Measurements from ENCODE around the gene PPP1R2B. TPM values are rescaled to one million over a fixed set of nuclear protein-coding genes. Genes with fewer than 3 reads are reported as not detected.

The PPP1R2B gene
- under 1 TPM; 0.30 to 0.64 TPM for total RNA-seq

DNA sequence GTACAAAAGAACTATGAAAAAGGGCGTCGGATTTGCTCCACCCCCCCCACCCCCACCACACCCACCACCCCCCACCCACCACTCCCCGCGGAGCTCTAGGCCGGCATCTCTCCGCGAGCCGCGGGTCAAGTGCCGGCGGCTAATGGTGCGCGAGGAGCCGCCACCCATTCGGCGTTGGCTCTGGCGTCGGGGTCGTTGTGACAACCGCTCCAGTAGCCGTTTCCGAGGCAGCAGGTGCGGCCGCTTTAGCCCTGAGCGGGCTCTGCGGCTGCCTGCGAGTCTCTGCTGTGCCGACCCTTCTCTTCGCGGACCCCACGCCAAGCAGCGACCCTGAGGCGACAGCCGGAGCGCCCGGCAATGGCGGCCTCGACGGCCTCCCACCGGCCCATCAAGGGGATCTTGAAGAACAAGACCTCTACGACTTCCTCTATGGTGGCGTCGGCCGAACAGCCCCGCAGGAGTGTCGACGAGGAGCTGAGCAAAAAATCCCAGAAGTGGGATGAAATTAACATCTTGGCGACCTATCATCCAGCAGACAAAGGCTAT, at the start of gene PPP1R2B:
TSS of gene PPP1R2B (plus strand) at position 90 of the 546 bp plus-strand sequence. CDS start at position 358, 268 bp downstream.
- H3K36me3 Mint-ChIP-seq (ENCODE audit: low read depth), result no peaks in the 10 kb centered on the region
- H3K27ac Mint-ChIP-seq, result no peak within 1 kb of the TSS
- ATAC-seq (replicated peaks), result no peak
- H3K27me3 Mint-ChIP-seq, result peaks cover 47% of the 10 kb centered on the region
- H3K4me1 Mint-ChIP-seq, result no peaks in the 10 kb centered on the region
- H3K4me3 Mint-ChIP-seq, result no peak within 1 kb of the TSS
- peaks cover 20% of the 10 kb centered on the region for H3K9me3 Mint-ChIP-seq

DNA sequence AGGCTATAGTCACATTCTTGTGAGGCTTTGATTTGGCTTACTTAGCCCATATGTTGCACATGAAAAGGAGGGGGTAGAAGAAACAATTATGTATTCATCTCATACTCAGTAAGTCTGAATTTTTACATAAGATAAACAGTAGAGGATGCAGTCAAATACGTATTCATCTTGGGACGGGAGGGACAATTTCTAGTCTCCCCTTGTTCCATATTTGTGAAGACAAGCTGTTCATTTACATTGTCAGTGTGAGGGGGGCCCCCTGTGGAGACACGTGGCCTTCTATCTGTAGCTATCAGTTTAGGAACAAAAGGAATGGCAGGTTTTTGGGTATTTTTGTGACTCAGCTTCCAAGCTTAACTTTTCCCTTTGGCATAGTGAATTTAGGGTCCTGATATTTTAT, 49.2 kb upstream of the PPP1R2B start:
- H3K9me3 Mint-ChIP-seq, result no peaks in the 10 kb centered on the region

DNA sequence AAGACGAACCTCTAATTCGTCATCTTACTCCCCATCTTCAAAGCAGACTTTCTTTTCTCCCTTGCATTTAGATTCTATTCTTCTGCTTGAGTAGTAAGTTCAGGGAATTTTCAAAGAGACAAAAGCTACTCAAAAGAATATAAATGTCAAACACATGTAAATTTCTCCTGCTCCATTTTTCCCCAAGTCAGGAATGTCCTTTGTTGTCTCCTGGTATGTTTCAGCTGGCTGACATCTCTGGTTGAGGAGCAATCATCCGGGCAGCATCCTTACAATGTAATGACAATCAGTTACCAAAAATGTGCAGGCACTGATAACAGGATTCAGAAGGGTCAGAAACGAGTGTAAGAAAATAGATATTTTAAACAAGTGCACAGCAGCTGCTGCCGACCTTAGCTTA, 47.6 kb upstream of the PPP1R2B start:
- no peak overlapping the region for H3K4me3 Mint-ChIP-seq
- H3K27ac Mint-ChIP-seq, result no peak overlapping the region
- H3K27me3 Mint-ChIP-seq, result peaks cover 31% of the 10 kb centered on the region
- ATAC-seq (replicated peaks), result no peak
- H3K36me3 Mint-ChIP-seq (ENCODE audit: low read depth), result no peaks in the 10 kb centered on the region
- no peaks in the 10 kb centered on the region for H3K4me1 Mint-ChIP-seq
- no peaks in the 10 kb centered on the region for H3K9me3 Mint-ChIP-seq

More for the DNA sequence above, 49.2 kb upstream of the PPP1R2B start:
- no peak for ATAC-seq (replicated peaks)
- Mint-ChIP-seq H3K4me3 (no peak overlapping the region), H3K27ac (no peak overlapping the region), H3K4me1 (no peaks in the 10 kb centered on the region), H3K36me3 (ENCODE audit: low read depth) (no peaks in the 10 kb centered on the region), H3K27me3 (peaks cover 35% of the 10 kb centered on the region)

- Mint-ChIP-seq H3K36me3 (ENCODE audit: low read depth) (no peaks in the 10 kb centered on the region), H3K27ac (no peak overlapping the region), H3K27me3 (peaks cover 31% of the 10 kb centered on the region), H3K4me1 (no peaks in the 10 kb centered on the region), H3K4me3 (no peak overlapping the region), H3K9me3 (no peaks in the 10 kb centered on the region)
- ATAC-seq (replicated peaks), result no peak
Observed at GRCh38 chr5:156803404-156803803, 46.7 kb upstream of the PPP1R2B start.

GRCh38 chr5:156812959-156813358, 37.1 kb upstream of the PPP1R2B start:
- Mint-ChIP-seq H3K27ac (no peak overlapping the region), H3K4me3 (no peak overlapping the region), H3K9me3 (no peaks in the 10 kb centered on the region), H3K27me3 (peaks cover 4% of the 10 kb centered on the region), H3K4me1 (no peaks in the 10 kb centered on the region), H3K36me3 (ENCODE audit: low read depth) (no peaks in the 10 kb centered on the region)
- ATAC-seq (replicated peaks), result no peak

- H3K36me3 Mint-ChIP-seq (ENCODE audit: low read depth), result no peaks in the 10 kb centered on the region
- ATAC-seq (replicated peaks), result peak; percentile 80
- H3K9me3 Mint-ChIP-seq, result no peaks in the 10 kb centered on the region
- H3K4me1 Mint-ChIP-seq, result no peaks in the 10 kb centered on the region
- no peak overlapping the region for H3K4me3 Mint-ChIP-seq
- H3K27ac Mint-ChIP-seq, result peak overlapping the region; percentile 39
- H3K27me3 Mint-ChIP-seq, result peaks cover 10% of the 10 kb centered on the region
Observed at GRCh38 chr5:156815988-156816599, 34.0 kb upstream of the PPP1R2B start.

- Mint-ChIP-seq H3K9me3 (no peaks in the 10 kb centered on the region), H3K27me3 (peaks cover 16% of the 10 kb centered on the region), H3K27ac (no peak overlapping the region), H3K36me3 (ENCODE audit: low read depth) (no peaks in the 10 kb centered on the region), H3K4me3 (no peak overlapping the region), H3K4me1 (no peaks in the 10 kb centered on the region)
- no peak for ATAC-seq (replicated peaks)
Observed at GRCh38 chr5:156819537-156819936, 30.6 kb upstream of the PPP1R2B start.

GRCh38 chr5:156819967-156820581, 30.0 kb upstream of the PPP1R2B start:
- Mint-ChIP-seq H3K27me3 (peaks cover 16% of the 10 kb centered on the region), H3K9me3 (no peaks in the 10 kb centered on the region), H3K4me1 (no peaks in the 10 kb centered on the region), H3K36me3 (ENCODE audit: low read depth) (no peaks in the 10 kb centered on the region), H3K4me3 (no peak overlapping the region), H3K27ac (no peak overlapping the region)
- ATAC-seq (replicated peaks), result no peak

- Mint-ChIP-seq H3K27me3 (peaks cover 16% of the 10 kb centered on the region), H3K27ac (no peak overlapping the region), H3K4me1 (no peaks in the 10 kb centered on the region), H3K36me3 (ENCODE audit: low read depth) (no peaks in the 10 kb centered on the region), H3K9me3 (no peaks in the 10 kb centered on the region), H3K4me3 (no peak overlapping the region)
- ATAC-seq (replicated peaks), result no peak
Observed at GRCh38 chr5:156824241-156824640, 25.9 kb upstream of the PPP1R2B start.

DNA sequence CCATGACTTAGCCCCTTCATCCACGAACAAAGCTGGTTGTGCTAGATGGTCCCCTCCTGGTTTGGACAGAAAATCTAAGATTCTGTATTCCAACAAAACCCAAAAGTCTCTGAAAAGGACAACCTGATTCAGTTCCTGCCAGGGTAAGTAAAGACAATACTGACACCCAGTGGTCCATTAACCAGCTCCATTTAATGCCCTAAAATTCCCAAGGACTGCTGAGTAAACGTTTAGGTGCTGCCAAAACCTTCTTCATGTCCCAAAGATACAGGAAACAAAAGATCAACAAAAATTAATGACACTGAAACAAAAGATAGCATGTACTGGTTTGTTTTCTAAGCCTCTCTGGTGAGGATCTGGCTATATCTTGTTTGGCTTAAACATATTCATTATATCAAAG, 25.3 kb upstream of the PPP1R2B start:
- no peak for ATAC-seq (replicated peaks)
- Mint-ChIP-seq H3K4me3 (no peak overlapping the region), H3K27me3 (peaks cover 16% of the 10 kb centered on the region)

GRCh38 chr5:156825688-156826087, 24.4 kb upstream of the PPP1R2B start:
- Mint-ChIP-seq H3K4me3 (no peak overlapping the region), H3K9me3 (no peaks in the 10 kb centered on the region), H3K27me3 (peaks cover 16% of the 10 kb centered on the region), H3K4me1 (no peaks in the 10 kb centered on the region), H3K27ac (no peak overlapping the region), H3K36me3 (ENCODE audit: low read depth) (no peaks in the 10 kb centered on the region)
- no peak for ATAC-seq (replicated peaks)

More for the DNA sequence above, 25.3 kb upstream of the PPP1R2B start:
- no peaks in the 10 kb centered on the region for H3K9me3 Mint-ChIP-seq
- H3K27ac Mint-ChIP-seq, result no peak overlapping the region
- H3K4me1 Mint-ChIP-seq, result no peaks in the 10 kb centered on the region
- no peaks in the 10 kb centered on the region for H3K36me3 Mint-ChIP-seq (ENCODE audit: low read depth)

DNA sequence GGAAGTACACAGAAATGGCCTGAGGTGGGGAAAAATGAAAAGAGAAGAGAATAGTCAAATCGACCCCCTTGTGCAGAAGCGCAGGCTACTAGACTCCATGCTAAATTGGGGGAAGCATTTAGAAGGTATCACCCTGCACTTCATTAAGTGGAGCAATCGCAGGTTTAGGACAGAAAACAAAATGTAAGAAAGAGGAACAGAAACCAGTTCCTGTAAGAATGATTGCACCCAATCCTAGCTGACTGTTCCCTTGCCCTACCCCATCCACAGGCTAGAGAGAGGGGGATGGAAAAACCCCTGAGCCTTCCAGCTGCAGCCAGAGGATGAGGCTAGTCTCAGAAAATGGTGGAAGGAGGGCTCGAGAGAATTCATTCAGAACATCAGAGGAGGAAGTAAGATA, 23.9 kb upstream of the PPP1R2B start:
- ATAC-seq (replicated peaks), result no peak
- Mint-ChIP-seq H3K36me3 (ENCODE audit: low read depth) (no peaks in the 10 kb centered on the region), H3K4me3 (no peak overlapping the region), H3K4me1 (no peaks in the 10 kb centered on the region), H3K27me3 (peaks cover 16% of the 10 kb centered on the region), H3K9me3 (no peaks in the 10 kb centered on the region), H3K27ac (no peak overlapping the region)

GRCh38 chr5:156834916-156835315, 15.2 kb upstream of the PPP1R2B start:
- H3K27ac Mint-ChIP-seq, result no peak overlapping the region
- no peaks in the 10 kb centered on the region for H3K36me3 Mint-ChIP-seq (ENCODE audit: low read depth)
- no peaks in the 10 kb centered on the region for H3K4me1 Mint-ChIP-seq
- no peaks in the 10 kb centered on the region for H3K9me3 Mint-ChIP-seq
- no peak overlapping the region for H3K4me3 Mint-ChIP-seq
- peaks cover 4% of the 10 kb centered on the region for H3K27me3 Mint-ChIP-seq
- no peak for ATAC-seq (replicated peaks)

DNA sequence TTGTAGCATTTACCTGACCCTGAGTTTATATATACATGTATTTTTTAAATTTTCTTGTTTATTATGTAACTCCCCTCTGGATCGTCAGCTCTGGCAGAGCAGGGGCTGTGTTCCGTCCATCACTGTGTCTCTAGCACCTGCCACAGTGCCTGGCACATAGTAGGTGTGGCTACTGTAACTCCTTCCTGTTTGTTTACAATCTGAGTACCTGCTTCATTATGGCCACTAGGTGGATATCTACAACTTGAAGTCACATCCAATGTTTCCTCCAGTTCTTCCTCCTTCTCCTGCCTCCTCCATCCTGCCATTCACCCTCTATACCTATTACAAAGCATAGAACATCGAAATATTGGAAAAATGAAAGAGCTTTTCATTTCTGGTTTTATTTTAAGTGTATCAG, 14.2 kb upstream of the PPP1R2B start:
- H3K9me3 Mint-ChIP-seq, result no peaks in the 10 kb centered on the region
- no peak overlapping the region for H3K27ac Mint-ChIP-seq
- ATAC-seq (replicated peaks), result peak; percentile 57
- no peaks in the 10 kb centered on the region for H3K4me1 Mint-ChIP-seq
- peaks cover 9% of the 10 kb centered on the region for H3K27me3 Mint-ChIP-seq
- no peaks in the 10 kb centered on the region for H3K36me3 Mint-ChIP-seq (ENCODE audit: low read depth)
- H3K4me3 Mint-ChIP-seq, result no peak overlapping the region

- H3K27me3 Mint-ChIP-seq, result peaks cover 9% of the 10 kb centered on the region
- no peak for ATAC-seq (replicated peaks)
- no peak overlapping the region for H3K4me3 Mint-ChIP-seq
- no peaks in the 10 kb centered on the region for H3K36me3 Mint-ChIP-seq (ENCODE audit: low read depth)
- no peaks in the 10 kb centered on the region for H3K4me1 Mint-ChIP-seq
- H3K27ac Mint-ChIP-seq, result no peak overlapping the region
- H3K9me3 Mint-ChIP-seq, result no peaks in the 10 kb centered on the region
Observed at GRCh38 chr5:156836846-156837245, 13.2 kb upstream of the PPP1R2B start.
